GM12872 (cell line): Measurements from ENCODE around the gene SLC38A4.

Experiments used
- TF ChIP-seq, protein P1 (sequence below): IDR thresholded peaks from 3 replicates; pipeline ENCODE4 v1.5.1; 2011; ENCODE audit warnings: low read depth, mild to moderate bottlenecking, low read length, moderate library complexity; ENCODE audit not compliant: insufficient read depth

The SLC38A4 gene

DNA sequence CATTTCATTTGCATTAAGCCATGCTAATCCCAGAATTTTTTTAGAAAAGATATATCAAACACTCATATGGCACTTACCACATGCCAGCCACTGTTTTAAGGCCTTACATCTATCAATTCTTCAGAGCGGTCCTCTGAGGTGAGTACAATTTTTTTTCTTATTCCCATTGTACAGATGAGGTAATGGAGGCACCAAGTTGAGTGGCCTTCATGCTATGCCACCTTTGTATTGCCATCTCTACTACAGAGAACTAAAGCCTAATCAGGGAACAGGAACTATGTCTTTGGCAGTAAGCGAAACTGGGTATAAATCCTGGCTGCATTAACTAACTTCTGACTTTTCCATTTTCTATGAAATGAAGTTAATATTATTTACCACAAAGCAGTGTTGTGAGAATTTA is 27.1 kb downstream of the SLC38A4 start:
- TF ChIP-seq, protein P1, sequence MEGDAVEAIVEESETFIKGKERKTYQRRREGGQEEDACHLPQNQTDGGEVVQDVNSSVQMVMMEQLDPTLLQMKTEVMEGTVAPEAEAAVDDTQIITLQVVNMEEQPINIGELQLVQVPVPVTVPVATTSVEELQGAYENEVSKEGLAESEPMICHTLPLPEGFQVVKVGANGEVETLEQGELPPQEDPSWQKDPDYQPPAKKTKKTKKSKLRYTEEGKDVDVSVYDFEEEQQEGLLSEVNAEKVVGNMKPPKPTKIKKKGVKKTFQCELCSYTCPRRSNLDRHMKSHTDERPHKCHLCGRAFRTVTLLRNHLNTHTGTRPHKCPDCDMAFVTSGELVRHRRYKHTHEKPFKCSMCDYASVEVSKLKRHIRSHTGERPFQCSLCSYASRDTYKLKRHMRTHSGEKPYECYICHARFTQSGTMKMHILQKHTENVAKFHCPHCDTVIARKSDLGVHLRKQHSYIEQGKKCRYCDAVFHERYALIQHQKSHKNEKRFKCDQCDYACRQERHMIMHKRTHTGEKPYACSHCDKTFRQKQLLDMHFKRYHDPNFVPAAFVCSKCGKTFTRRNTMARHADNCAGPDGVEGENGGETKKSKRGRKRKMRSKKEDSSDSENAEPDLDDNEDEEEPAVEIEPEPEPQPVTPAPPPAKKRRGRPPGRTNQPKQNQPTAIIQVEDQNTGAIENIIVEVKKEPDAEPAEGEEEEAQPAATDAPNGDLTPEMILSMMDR: no peak

DNA sequence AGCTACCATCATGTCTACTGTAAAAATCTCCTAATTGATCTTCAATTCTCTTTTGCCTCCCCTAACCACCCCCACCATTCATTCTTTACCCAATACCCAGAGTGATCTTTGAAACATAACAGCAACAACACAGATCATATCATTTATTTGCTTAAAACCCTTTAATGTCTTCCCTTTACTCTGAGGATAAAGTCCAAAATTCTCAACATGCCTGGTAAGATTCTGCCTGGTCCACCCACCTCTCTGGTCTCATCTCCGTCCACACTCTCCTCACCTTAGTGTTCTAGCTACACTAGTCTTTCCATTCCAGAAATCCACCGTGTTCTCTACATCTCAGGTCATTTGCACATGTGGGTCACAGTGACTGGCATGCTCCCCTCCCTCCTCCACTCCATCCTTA is 27.7 kb downstream of the SLC38A4 start:
- TF ChIP-seq, protein P1: no peak

DNA sequence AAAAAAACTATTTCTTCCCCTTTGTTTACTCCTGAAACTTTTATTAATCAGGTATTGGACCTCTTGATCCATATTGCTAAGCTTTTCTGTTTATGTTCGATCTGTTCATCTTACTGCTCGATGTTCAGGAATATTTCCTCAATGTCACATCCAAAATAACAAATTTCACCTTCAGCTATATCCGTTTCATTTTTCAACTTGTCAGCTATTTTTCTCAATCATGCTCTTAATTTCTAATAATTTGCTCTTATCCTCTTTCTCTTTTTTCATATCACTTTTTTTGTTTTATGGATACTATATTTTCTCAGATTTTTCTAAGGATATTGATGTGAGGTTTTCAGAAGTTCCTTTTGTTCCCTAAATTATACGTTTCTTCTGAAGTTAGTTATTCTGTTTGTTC is 29.8 kb downstream of the SLC38A4 start:
- TF ChIP-seq, protein P1: no peak

DNA sequence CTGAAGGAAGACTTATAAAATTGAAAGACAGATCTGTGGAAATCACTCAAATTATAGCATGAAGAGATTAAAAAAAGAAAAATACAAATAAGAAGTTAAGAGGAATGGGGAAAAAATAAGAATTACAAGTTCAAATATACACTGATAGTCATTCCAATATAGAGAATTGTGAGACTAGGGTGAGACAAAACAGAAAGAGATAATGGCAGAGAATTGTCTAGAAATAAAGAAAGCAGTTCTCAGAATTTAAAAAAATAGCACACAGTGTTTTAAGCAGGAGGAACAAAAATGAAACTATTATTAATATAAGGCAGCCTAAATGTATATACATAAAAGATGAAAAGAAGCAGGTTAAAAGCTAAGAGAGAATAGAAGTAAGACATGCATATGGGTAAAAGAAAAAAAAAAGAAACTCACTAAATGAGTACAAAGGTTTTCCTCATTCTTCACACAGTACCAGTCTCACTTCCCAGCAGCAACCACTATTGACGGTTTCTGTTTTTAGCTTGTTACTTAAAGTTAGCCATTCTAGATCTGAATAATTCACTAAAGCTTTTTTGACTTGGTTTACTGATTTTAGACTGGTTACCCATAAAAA is 31.1 kb downstream of the SLC38A4 start:
- TF ChIP-seq, protein P1: no peak

DNA sequence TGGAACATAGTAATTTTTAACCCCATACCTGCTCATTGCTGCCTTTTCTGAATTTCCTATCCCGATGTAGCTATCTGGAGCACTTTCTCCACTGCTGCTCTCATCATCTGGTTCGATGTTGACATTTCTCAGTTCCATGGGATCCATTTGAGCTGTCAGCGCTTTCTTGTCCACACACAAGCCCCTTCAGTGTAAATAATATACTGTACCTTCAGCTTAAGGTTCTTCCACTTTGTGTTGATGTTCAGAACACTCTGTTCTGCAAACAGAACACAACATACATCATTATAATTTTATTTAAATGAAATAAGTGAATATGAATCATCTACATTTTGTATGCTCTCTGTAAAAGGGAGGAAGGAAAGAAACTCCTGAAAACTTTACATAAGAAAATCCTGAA is 32.9 kb downstream of the SLC38A4 start:
- TF ChIP-seq, protein P1: no peak

DNA sequence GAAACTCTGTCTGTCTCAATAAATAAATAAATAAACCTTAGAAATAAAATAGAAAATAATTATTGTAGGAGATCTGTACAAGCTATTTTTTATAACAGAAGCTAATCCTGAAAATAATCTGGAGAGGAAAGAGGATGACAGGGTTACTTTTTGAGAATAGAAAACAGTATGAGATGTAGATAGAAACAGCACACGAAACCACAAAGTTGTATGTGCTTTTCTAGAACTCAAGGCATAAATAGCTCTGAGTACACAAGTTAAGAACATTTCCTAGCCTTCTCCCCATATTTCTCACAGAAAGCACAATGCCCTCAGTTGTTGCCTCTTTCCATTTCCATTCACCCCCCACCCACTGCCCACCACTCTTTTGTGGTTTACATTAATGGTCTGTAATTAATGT is 35.7 kb downstream of the SLC38A4 start:
- TF ChIP-seq, protein P1: no peak

DNA sequence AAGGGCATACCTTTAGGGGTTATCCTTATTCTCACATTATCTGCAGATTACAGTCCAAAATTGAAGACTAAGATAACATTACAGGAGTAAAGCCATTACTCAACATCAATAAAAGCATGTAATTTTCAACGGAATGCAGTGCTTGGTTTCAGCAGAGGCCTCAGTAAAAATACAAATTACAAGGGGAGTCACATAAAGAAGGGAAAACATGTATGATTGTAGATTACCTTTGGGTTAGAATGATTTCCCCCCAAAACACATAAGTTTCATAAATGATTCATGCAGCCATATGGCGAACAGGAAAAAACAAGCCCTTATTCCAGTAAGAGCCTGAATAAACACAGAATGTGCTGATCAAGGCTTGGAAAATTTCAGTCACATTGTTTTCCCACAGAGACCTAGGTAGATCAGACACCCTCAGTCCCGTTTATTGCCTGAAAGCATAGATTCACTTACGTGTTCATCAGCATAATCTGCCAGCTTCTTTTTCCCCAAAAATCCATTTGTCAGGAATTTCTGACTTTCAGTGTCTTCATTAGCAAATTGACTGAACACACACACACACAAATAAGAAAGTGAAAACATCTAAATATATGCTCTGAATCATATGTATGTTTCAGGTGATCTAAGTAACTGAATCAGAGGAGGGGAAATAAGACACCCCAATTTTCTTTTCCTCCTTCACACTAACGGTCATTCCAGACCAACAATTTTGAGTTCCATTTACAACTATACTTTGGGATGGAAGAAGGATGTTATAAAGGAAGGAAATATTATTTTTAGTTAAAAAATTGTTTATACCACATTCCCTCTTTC is 37.5 kb downstream of the SLC38A4 start:
- TF ChIP-seq, protein P1: no peak
